ENCODE data around the gene MTMR6. TPM values are rescaled to one million over a fixed set of nuclear protein-coding genes. Genes with fewer than 3 reads are reported as not detected.

MTMR6 gene
- polyA plus RNA-seq, 1 of the 3 experiments (the other 2 are of a cell fraction), result 4.8 TPM

DNA sequence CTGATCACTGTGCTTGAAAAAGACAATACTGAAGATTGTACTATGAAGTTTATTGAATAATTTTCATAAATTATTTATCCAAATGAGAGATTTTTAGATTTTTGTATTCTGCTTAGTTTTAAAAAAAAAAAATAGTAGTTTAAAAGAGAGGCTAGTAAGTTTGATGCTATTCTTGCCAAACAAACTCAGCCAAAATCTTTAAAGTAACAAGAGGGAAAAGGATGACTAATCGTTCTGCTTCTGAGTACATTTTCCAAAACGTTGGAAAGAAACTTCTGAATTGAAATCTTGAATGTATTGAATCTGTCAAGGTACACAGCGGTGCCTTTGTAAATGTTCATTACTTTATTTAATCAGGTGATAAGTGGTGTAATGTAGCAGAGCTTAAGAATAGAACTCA lies 48.6 kb upstream of the MTMR6 start (continued):
- TF ChIP-seq, protein P1, sequence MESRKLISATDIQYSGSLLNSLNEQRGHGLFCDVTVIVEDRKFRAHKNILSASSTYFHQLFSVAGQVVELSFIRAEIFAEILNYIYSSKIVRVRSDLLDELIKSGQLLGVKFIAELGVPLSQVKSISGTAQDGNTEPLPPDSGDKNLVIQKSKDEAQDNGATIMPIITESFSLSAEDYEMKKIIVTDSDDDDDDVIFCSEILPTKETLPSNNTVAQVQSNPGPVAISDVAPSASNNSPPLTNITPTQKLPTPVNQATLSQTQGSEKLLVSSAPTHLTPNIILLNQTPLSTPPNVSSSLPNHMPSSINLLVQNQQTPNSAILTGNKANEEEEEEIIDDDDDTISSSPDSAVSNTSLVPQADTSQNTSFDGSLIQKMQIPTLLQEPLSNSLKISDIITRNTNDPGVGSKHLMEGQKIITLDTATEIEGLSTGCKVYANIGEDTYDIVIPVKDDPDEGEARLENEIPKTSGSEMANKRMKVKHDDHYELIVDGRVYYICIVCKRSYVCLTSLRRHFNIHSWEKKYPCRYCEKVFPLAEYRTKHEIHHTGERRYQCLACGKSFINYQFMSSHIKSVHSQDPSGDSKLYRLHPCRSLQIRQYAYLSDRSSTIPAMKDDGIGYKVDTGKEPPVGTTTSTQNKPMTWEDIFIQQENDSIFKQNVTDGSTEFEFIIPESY (IDR thresholded peaks at IDR 0.05; ENCODE audit: borderline replicate concordance, low read depth), result no peak
- TF ChIP-seq MXI1 (IDR thresholded peaks at IDR 0.05; ENCODE audit: low read depth, low read length), result no peak
- TF ChIP-seq RCOR1 (IDR thresholded peaks at IDR 0.05; ENCODE audit: low read length), result no peak
- TF ChIP-seq JUND (IDR thresholded peaks at IDR 0.05), result no peak

DNA sequence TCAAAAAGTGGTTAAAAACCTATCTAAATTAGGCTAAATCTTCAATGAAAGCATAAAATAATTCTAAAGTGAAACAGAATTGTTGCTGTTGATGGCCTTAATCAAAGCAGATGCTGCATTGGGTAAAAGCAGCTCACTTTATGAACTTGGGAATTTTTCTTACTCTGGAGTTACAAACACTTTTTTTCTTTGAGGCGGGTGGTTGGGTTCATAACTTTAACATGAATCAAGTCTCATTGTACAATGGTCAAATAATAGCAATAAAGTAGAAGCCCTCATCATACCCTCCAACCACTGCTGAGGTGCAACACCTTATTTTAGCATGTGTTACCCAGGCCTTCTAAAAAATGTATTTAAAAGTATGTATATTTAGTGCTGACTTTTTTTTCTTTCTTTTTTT lies 43.3 kb upstream of the MTMR6 start:
- 86% methylated on average over 1 of the region's 1 CpG for WGBS (ENCODE audit: low lambda C conversion rate)
- no peak overlapping the region for H3K27ac ChIP-seq (ENCODE audit: low read depth in 2 of 2, low read length in 1 of 2)
- H2AFZ ChIP-seq (ENCODE audit: low read depth), result no peak overlapping the region
- H3K79me2 ChIP-seq (ENCODE audit: insufficient read depth), result peaks cover 25% of the 10 kb centered on the region; the same call in 1 of the 2 replicates
- H3F3A ChIP-seq (replicated peaks; ENCODE audit: insufficient read depth), result peaks cover 3% of the 10 kb centered on the region
- peaks cover 89% of the 10 kb centered on the region in 2 experiments for H3K36me3 ChIP-seq (replicated peaks in 1 of 2; ENCODE audit: control insufficient read depth in 1 of 2, insufficient read depth in 2 of 2, low read length in 1 of 2)
- no peak overlapping the region for H3K4me2 ChIP-seq
- CTCF ChIA-PET, result interaction anchor here (0.8 kb wide), 1 partner anchor 23 kb away, joined by 3 read pairs; no protein-coding TSS in a partner anchor
- no peak for DNase-seq
- no peaks in the 10 kb centered on the region for H3K9me3 ChIP-seq
- no peaks in the 10 kb centered on the region for H3K9me2 ChIP-seq
- no peak overlapping the region for H3K4me3 ChIP-seq (ENCODE audit: low read depth in 2 of 2, low read length in 1 of 2)
- POLR2A ChIA-PET, result no interaction called here
- no peaks in the 10 kb centered on the region for H3K4me1 ChIP-seq (ENCODE audit: control insufficient read depth in 1 of 2, insufficient read depth in 2 of 2, low read depth in 1 of 2, low read length in 1 of 2)
- TF ChIP-seq EZH2phosphoT487 (IDR thresholded peaks at IDR 0.05; ENCODE audit: borderline replicate concordance, low read depth), result no peak
- TF ChIP-seq NRF1 (IDR thresholded peaks at IDR 0.05; ENCODE audit: low read depth, low read length), result no peak
- TF ChIP-seq MXI1 (IDR thresholded peaks at IDR 0.05; ENCODE audit: low read depth, low read length), result no peak
- no peak for TF ChIP-seq RAD21 (IDR thresholded peaks at IDR 0.05; ENCODE audit: low read length)
- TF ChIP-seq SMC3 (IDR thresholded peaks at IDR 0.05; ENCODE audit: low read depth, low read length), result no peak
- no peak for TF ChIP-seq RXRA (IDR thresholded peaks at IDR 0.05; ENCODE audit: borderline replicate concordance, low read depth)
- TF ChIP-seq TEAD4 (IDR thresholded peaks at IDR 0.05; ENCODE audit: borderline replicate concordance, insufficient read depth), result no peak
- no peak for TF ChIP-seq TAF1 (IDR thresholded peaks at IDR 0.05; ENCODE audit: borderline replicate concordance, low read depth, low read length)
- TF ChIP-seq TCF12 (IDR thresholded peaks at IDR 0.05), result no peak
- TF ChIP-seq GABPA (IDR thresholded peaks at IDR 0.05; ENCODE audit: low read depth), result no peak
- TF ChIP-seq, protein P1 (IDR thresholded peaks at IDR 0.05; ENCODE audit: borderline replicate concordance, low read depth), result no peak
- TF ChIP-seq, protein P2, sequence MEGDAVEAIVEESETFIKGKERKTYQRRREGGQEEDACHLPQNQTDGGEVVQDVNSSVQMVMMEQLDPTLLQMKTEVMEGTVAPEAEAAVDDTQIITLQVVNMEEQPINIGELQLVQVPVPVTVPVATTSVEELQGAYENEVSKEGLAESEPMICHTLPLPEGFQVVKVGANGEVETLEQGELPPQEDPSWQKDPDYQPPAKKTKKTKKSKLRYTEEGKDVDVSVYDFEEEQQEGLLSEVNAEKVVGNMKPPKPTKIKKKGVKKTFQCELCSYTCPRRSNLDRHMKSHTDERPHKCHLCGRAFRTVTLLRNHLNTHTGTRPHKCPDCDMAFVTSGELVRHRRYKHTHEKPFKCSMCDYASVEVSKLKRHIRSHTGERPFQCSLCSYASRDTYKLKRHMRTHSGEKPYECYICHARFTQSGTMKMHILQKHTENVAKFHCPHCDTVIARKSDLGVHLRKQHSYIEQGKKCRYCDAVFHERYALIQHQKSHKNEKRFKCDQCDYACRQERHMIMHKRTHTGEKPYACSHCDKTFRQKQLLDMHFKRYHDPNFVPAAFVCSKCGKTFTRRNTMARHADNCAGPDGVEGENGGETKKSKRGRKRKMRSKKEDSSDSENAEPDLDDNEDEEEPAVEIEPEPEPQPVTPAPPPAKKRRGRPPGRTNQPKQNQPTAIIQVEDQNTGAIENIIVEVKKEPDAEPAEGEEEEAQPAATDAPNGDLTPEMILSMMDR (IDR thresholded peaks at IDR 0.05), result no peak
- TF ChIP-seq FOXJ3 (CRISPR knock-in tag; IDR thresholded peaks at IDR 0.05), result no peak
- TF ChIP-seq JUND (IDR thresholded peaks at IDR 0.05), result no peak
- no peak for TF ChIP-seq EP300 (IDR thresholded peaks at IDR 0.05; ENCODE audit: borderline replicate concordance in 1 of 2, low read depth in 1 of 2, low read length in 1 of 2)
- TF ChIP-seq, protein P3, sequence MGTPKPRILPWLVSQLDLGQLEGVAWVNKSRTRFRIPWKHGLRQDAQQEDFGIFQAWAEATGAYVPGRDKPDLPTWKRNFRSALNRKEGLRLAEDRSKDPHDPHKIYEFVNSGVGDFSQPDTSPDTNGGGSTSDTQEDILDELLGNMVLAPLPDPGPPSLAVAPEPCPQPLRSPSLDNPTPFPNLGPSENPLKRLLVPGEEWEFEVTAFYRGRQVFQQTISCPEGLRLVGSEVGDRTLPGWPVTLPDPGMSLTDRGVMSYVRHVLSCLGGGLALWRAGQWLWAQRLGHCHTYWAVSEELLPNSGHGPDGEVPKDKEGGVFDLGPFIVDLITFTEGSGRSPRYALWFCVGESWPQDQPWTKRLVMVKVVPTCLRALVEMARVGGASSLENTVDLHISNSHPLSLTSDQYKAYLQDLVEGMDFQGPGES (IDR thresholded peaks at IDR 0.05; ENCODE audit: low read depth, low read length), result no peak
- TF ChIP-seq GATA2 (CRISPR knock-in tag; IDR thresholded peaks at IDR 0.05), result no peak
- TF ChIP-seq RCOR1 (IDR thresholded peaks at IDR 0.05; ENCODE audit: low read length), result no peak
- TF ChIP-seq, protein P4, sequence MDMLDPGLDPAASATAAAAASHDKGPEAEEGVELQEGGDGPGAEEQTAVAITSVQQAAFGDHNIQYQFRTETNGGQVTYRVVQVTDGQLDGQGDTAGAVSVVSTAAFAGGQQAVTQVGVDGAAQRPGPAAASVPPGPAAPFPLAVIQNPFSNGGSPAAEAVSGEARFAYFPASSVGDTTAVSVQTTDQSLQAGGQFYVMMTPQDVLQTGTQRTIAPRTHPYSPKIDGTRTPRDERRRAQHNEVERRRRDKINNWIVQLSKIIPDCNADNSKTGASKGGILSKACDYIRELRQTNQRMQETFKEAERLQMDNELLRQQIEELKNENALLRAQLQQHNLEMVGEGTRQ (IDR thresholded peaks at IDR 0.05; ENCODE audit: borderline replicate concordance, low read depth, low read length), result no peak
- TF ChIP-seq, protein P5, sequence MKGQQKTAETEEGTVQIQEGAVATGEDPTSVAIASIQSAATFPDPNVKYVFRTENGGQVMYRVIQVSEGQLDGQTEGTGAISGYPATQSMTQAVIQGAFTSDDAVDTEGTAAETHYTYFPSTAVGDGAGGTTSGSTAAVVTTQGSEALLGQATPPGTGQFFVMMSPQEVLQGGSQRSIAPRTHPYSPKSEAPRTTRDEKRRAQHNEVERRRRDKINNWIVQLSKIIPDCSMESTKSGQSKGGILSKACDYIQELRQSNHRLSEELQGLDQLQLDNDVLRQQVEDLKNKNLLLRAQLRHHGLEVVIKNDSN (IDR thresholded peaks at IDR 0.05; ENCODE audit: borderline replicate concordance, low read depth), result no peak
- no peak overlapping the region for H3K9ac ChIP-seq
- no peaks in the 10 kb centered on the region for H4K20me1 ChIP-seq (ENCODE audit: insufficient read depth)
- no peaks in the 10 kb centered on the region for H3K27me3 ChIP-seq (ENCODE audit: insufficient read depth)

Measured in SK-N-SH (cell line).